ENCODE measurements around the gene TEAD1.

Gene TEAD1

DNA sequence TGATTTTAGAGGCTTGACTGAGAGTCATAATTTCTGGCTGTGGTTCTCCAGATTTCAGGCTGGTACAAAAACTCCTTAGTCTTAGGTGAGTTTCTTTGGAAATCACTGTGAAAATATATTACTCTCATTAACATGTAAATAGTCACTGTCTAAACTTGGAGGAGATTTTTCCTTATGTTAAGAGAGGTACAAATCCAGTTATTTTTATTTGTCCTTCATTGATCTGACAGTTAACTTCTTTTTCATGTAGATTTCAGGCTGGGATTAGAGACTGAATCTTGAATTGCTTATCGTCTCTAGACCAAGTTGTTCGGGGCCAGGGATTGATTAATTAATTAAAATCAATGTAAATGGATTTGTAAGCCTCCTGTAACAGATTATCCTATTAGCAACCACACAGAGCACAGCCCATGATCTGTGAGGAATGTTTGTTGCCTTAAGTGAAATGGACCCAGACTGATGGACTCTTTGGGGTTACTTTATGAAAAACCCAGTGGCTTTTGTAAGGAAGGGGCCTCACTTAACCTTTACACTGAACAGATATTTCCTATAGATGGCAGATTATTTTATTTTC lies 21.1 kb downstream of the TEAD1 start:
- Histone ChIP-seq H3K27me3 (ENCODE audit: insufficient read depth, poor library complexity, severe bottlenecking) (no peaks in the 10 kb centered on the region), H3K27ac (ENCODE audit: poor library complexity, severe bottlenecking) (peak overlapping the region; percentile 99), H3K4me3 (ENCODE audit: severe bottlenecking) (no peak overlapping the region), H3K9me3 (ENCODE audit: severe bottlenecking) (peaks cover 2% of the 10 kb centered on the region), H3K36me3 (ENCODE audit: low read depth) (peaks cover 4% of the 10 kb centered on the region), H3K4me1 (ENCODE audit: insufficient read depth, poor library complexity, severe bottlenecking) (peaks cover 76% of the 10 kb centered on the region)
- TF ChIP-seq, protein P1, sequence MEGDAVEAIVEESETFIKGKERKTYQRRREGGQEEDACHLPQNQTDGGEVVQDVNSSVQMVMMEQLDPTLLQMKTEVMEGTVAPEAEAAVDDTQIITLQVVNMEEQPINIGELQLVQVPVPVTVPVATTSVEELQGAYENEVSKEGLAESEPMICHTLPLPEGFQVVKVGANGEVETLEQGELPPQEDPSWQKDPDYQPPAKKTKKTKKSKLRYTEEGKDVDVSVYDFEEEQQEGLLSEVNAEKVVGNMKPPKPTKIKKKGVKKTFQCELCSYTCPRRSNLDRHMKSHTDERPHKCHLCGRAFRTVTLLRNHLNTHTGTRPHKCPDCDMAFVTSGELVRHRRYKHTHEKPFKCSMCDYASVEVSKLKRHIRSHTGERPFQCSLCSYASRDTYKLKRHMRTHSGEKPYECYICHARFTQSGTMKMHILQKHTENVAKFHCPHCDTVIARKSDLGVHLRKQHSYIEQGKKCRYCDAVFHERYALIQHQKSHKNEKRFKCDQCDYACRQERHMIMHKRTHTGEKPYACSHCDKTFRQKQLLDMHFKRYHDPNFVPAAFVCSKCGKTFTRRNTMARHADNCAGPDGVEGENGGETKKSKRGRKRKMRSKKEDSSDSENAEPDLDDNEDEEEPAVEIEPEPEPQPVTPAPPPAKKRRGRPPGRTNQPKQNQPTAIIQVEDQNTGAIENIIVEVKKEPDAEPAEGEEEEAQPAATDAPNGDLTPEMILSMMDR (IDR thresholded peaks at IDR 0.05; ENCODE audit: poor library complexity, severe bottlenecking), result no peak
- no peak for DNase-seq (ENCODE audit: low spot score)
- ATAC-seq (ENCODE audit: low read depth), result no peak

DNA sequence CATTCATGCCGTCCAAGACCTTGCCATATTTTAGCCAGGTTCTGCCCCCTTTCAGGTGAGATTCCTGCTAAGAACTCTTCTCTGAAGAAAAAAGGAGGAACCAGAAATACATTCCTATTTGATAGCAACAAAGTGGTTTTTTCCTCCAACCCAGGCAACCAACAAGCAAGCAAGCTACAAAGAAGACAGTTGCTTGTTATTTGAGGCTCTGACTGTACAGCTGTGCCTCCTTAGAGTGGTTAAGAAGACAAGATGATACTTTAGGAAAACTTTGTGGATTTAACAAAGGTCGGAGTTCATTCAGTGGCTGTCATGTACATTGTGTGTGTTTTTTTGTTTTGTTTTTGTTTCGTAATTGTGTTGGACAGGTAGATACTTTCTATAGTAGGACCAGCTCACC lies 21.7 kb downstream of the TEAD1 start:
- DNase-seq (ENCODE audit: low spot score), result no peak
- Histone ChIP-seq H3K4me1 (ENCODE audit: insufficient read depth, poor library complexity, severe bottlenecking) (peaks cover 81% of the 10 kb centered on the region), H3K27ac (ENCODE audit: poor library complexity, severe bottlenecking) (peak overlapping the region; percentile 99)

GRCh38 chr11:12696911-12697581 lies 22.8 kb downstream of the TEAD1 start:
- H3K4me3 ChIP-seq (ENCODE audit: severe bottlenecking), result no peak overlapping the region
- DNase-seq (ENCODE audit: low spot score) (no peak), ATAC-seq (ENCODE audit: low read depth) (peak; percentile 61)
- peaks cover 70% of the 10 kb centered on the region for H3K4me1 ChIP-seq (ENCODE audit: insufficient read depth, poor library complexity, severe bottlenecking)
- H3K36me3 ChIP-seq (ENCODE audit: low read depth), result no peaks in the 10 kb centered on the region; the same call in 1 of the 2 replicates
- H3K27ac ChIP-seq (ENCODE audit: poor library complexity, severe bottlenecking), result peak overlapping the region; percentile 99
- H3K27me3 ChIP-seq (ENCODE audit: insufficient read depth, poor library complexity, severe bottlenecking), result no peaks in the 10 kb centered on the region
- TF ChIP-seq, protein P1 (IDR thresholded peaks at IDR 0.05; ENCODE audit: poor library complexity, severe bottlenecking), result no peak
- peaks cover 3% of the 10 kb centered on the region for H3K9me3 ChIP-seq (ENCODE audit: severe bottlenecking)

More for the DNA sequence above, 21.7 kb downstream of the TEAD1 start:
- Histone ChIP-seq H3K27me3 (ENCODE audit: insufficient read depth, poor library complexity, severe bottlenecking) (no peaks in the 10 kb centered on the region), H3K36me3 (ENCODE audit: low read depth) (peaks cover 4% of the 10 kb centered on the region), H3K4me3 (ENCODE audit: severe bottlenecking) (no peak overlapping the region), H3K9me3 (ENCODE audit: severe bottlenecking) (peaks cover 3% of the 10 kb centered on the region)
- no peak for ATAC-seq (ENCODE audit: low read depth)
- TF ChIP-seq, protein P1 (IDR thresholded peaks at IDR 0.05; ENCODE audit: poor library complexity, severe bottlenecking), result no peak

DNA sequence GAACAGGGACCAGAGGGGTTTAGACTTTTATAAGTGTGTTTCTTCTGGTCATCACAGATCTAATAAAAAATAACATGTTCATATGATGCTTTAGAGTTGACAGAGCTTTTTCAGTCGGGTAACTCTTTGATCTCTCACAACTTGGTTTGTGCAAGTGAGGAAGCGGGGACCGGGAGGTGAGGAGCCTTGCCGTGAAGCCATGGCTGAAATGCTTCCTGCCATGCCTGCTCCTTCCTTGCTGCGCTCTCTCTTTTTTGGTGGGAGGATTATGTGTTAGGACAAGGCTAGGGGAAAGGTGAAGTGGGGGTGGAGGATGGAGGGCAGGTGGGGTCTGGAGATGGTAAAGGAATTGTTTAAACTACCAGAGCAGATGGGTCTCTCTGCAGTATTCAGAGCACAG lies 23.8 kb downstream of the TEAD1 start:
- TF ChIP-seq, protein P1 (IDR thresholded peaks at IDR 0.05; ENCODE audit: poor library complexity, severe bottlenecking), result no peak

More for the DNA sequence above, 23.8 kb downstream of the TEAD1 start:
- Histone ChIP-seq H3K9me3 (ENCODE audit: severe bottlenecking) (peaks cover 3% of the 10 kb centered on the region), H3K27ac (ENCODE audit: poor library complexity, severe bottlenecking) (peak overlapping the region; percentile 99), H3K4me3 (ENCODE audit: severe bottlenecking) (no peak overlapping the region), H3K27me3 (ENCODE audit: insufficient read depth, poor library complexity, severe bottlenecking) (no peaks in the 10 kb centered on the region), H3K4me1 (ENCODE audit: insufficient read depth, poor library complexity, severe bottlenecking) (peaks cover 66% of the 10 kb centered on the region), H3K36me3 (ENCODE audit: low read depth) (no peaks in the 10 kb centered on the region; the same call in 1 of the 2 replicates)
- ATAC-seq (ENCODE audit: low read depth), result no peak
- DNase-seq (ENCODE audit: low spot score), result no peak
